Activated CD8-positive, alpha-beta memory T cell treated with anti-CD3 and anti-CD28 coated beads for 24 hours (primary cell): Measurements from ENCODE around the gene ADNP2.

Experiments
- DNase-seq: peaks from one replicate; pipeline ENCODE4 v3.0.0-alpha.2; 2020

ADNP2 gene

DNA sequence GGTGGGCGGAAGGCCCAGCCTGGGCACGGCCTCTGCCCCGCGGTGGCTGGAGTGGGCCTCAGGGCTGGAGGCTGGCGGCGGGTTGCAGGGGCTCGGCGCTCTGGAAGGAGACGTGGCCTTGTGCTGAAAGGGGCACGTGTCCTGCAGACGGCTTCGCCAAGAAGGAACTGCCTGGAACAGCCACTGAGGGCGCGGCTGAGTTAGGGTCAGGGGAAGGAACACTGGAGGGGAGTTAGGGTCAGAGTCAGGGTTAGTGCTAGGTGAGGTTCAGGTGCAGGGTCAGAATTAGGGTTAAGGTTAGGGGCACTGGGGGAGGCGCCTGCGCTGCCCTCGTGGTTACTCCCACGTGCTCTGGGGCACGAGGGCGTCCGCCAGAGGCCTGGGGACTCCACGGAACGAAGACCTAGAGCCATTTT is 933 bp upstream of the ADNP2 start:
- DNase-seq: no peak

DNA sequence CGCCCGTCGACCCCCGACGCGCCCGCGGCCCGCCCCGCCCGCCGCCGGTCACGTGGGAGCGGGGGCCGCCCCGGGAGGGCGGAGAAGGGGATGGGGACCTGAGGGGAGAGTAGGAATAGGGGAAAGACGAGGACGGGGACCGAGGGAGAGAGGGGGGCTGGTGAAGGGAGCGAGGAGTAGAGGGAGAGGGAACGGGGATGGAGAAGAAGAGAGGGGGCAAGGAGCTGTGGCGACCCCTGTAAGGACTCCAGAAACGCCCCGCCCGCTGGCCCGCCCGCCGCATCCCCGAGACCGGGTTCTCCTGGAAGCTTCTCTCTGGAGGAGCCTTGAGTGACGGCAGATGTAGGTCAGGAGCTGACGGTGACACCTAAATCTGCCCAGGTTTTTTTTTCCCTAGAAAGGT is 615 bp downstream of the ADNP2 start:
- no peak for DNase-seq

GRCh38 chr18:80112624-80113248 is 3.7 kb downstream of the ADNP2 start:
- DNase-seq: no peak

DNA sequence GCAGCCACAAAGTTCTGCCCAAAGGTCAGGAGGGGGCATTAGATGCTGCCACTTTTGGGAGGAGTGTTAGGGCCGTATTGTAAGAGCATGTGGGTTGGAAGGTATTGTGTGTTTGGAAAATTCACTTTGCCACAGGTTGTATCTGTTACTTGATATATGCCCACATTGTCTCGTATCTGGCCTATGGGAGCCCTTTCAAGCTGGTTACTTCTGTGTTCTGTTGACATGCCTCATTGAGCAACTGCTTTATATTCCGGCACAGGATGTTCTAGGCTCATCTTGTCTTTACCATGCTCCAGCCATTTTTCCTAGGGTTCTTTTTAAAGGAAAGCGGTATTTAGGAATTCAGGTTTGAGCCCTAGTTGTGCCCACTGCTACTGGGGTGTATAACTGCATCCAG is 6.0 kb downstream of the ADNP2 start:
- no peak for DNase-seq

GRCh38 chr18:80119111-80119510 is 10.0 kb downstream of the ADNP2 start:
- no peak for DNase-seq

- DNase-seq: no peak
Measured at GRCh38 chr18:80120932-80121331, 11.9 kb downstream of the ADNP2 start.

GRCh38 chr18:80124131-80124530 is 15.1 kb downstream of the ADNP2 start:
- DNase-seq: no peak

DNA sequence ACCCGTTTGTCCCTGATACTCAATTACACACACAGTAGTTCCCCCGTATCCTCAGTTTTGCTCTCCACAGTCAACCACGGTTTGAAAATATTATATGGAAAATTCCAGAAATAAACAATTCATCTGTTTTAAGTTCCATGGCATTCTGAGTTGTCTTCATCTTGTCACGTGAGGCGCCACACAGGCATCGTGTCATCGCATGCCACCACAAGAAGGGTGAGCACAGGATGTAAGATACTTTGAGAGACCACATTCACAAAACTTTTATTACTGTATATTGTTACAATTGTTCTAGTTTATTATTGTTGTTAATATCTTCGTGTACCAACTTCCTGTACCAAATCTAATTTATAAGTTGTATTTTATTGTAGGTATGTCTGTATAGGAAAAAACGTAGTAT is 17.7 kb downstream of the ADNP2 start:
- no peak for DNase-seq

DNA sequence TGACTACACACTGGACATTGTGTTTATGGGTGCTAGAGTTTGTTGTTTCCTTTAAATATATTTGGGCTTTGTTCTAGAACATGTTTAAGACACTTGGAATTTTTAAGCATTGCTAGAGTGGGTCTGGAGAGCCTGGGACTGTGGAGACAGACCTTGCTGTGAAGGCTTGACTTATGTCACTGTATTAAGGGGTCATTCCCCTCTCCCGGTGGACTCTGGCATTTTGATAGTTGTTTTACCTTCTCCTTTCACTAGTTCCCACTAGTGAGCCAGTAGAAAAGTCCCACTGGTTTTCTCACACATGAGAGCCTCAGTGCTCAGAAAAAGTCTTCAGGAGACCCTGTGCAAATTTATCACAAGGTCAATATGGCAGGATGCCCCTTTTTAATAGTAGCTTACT is 18.6 kb downstream of the ADNP2 start:
- no peak for DNase-seq

GRCh38 chr18:80129672-80130367 is 20.8 kb downstream of the ADNP2 start:
- DNase-seq: no peak

- DNase-seq: no peak
Measured at GRCh38 chr18:80130555-80130954, 21.5 kb downstream of the ADNP2 start.

GRCh38 chr18:80132180-80132812 is 23.2 kb downstream of the ADNP2 start:
- DNase-seq: no peak

- no peak for DNase-seq
Measured at GRCh38 chr18:80133124-80133523, 24.1 kb downstream of the ADNP2 start.

GRCh38 chr18:80135136-80135535 is 26.1 kb downstream of the ADNP2 start:
- no peak for DNase-seq

DNA sequence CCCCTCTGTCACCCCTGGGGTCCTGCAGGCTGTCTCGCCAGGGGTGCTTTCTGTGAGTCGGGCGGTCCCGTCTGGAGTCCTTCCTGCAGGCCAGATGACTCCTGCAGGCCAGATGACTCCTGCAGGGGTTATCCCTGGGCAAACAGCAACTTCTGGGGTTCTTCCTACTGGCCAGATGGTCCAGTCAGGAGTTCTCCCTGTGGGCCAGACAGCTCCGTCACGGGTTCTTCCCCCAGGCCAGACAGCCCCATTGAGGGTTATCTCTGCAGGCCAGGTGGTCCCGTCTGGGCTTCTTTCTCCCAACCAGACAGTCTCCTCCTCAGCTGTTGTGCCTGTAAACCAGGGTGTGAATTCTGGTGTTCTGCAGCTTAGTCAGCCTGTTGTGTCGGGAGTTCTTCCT is 27.6 kb downstream of the ADNP2 start:
- DNase-seq: no peak

DNA sequence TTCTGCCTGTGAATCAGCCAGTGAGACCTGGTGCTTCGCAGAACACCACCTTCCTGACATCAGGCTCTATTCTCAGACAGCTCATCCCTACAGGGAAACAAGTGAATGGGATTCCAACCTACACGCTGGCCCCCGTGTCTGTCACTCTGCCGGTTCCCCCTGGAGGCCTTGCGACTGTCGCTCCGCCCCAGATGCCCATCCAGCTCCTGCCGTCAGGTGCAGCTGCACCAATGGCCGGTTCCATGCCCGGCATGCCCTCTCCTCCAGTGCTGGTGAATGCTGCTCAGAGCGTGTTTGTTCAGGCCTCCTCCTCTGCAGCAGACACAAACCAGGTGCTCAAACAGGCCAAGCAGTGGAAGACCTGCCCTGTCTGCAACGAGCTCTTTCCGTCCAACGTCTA is 28.1 kb downstream of the ADNP2 start:
- no peak for DNase-seq

- no peak for DNase-seq
Measured at GRCh38 chr18:80137976-80138375, 28.9 kb downstream of the ADNP2 start.

DNA sequence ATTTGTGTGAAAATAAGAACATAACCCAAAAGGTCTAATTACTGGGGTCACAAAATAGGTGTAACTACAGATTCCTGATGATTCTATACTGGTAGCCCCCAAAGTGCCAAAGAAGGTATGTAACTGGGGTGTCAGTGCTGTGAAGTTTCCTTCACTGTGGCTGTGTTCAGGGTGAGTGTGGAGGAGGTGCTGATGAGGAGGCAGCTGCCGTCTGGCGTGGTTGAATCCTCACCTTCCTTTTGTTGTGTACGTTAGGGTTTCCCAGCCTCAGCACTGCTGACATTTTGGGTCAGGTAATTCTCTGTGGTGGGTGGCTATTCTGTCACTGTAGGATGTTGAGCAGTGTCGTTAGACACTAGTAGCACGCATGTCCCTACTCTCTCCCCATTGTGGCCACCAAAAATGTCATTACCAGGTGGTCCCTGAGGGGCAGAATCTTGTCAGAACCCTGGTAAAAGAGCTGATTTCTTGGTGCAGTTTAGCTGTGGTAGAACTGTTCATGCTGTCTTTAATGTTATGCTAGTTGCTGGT is 31.5 kb downstream of the ADNP2 start:
- DNase-seq: no peak

DNA sequence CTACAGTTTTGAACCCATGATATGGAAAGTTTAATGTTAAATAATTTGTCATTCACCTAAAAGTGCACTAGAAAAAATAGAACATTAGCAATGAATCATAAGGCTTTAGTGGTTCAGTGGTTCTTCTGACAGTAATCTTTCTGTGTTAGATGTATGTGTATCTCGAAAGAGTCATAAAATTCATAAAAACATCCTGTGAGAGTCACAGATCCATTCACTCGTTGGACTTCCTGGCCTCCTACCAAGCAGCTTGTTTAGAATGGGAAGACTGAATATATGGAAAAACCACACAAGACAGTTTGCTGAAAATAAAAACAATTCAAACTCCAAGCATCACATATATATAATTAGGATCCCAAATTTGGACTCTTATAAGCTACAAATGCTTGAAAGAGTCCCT is 34.8 kb downstream of the ADNP2 start:
- DNase-seq: no peak

GRCh38 chr18:80145196-80145804 is 36.2 kb downstream of the ADNP2 start:
- no peak for DNase-seq

GRCh38 chr18:80147037-80147417 is 38.0 kb downstream of the ADNP2 start:
- DNase-seq: no peak

GRCh38 chr18:80147418-80148325 is 38.6 kb downstream of the ADNP2 start:
- DNase-seq: peak; percentile 87
